SK-N-SH (cell line): ENCODE measurements around the gene NOTO.

Experiments used
- MXI1 ChIP-seq: IDR thresholded peaks from 2 replicates; pipeline ENCODE4 v1.6.1; 2012; ENCODE audit warnings: mild to moderate bottlenecking, low read depth, low read length, improper control_type of control experiment
- TF ChIP-seq, protein P1 (sequence below): fragments of 200-600 bp; sonication (generic); IDR thresholded peaks from 2 replicates; pipeline ENCODE4 v1.6.1; 2017; ENCODE audit warnings: antibody characterized with exemption, mild to moderate bottlenecking, moderate library complexity

DNA sequence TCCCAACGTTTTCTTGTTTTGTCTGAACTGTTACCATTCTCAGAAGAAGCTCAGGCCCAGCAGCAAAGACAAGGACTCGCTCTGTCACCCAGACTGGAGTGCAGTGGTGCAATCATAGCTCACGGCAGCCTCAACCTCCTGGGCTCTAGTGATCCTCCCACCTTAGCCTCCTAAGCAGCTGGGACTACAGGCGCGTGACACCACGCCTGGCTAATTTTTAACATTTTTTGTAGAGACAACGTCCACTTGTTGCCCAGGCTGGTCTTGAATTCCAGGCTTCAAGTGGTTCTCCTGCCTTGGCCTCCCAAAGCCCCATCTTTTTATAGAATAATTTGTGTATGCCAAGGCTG is 9.7 kb downstream of the NOTO start:
- TF ChIP-seq MXI1: no peak
- TF ChIP-seq, protein P1, sequence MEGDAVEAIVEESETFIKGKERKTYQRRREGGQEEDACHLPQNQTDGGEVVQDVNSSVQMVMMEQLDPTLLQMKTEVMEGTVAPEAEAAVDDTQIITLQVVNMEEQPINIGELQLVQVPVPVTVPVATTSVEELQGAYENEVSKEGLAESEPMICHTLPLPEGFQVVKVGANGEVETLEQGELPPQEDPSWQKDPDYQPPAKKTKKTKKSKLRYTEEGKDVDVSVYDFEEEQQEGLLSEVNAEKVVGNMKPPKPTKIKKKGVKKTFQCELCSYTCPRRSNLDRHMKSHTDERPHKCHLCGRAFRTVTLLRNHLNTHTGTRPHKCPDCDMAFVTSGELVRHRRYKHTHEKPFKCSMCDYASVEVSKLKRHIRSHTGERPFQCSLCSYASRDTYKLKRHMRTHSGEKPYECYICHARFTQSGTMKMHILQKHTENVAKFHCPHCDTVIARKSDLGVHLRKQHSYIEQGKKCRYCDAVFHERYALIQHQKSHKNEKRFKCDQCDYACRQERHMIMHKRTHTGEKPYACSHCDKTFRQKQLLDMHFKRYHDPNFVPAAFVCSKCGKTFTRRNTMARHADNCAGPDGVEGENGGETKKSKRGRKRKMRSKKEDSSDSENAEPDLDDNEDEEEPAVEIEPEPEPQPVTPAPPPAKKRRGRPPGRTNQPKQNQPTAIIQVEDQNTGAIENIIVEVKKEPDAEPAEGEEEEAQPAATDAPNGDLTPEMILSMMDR: no peak
